ENCODE data around the gene GTF3C1.

The GTF3C1 gene

DNA sequence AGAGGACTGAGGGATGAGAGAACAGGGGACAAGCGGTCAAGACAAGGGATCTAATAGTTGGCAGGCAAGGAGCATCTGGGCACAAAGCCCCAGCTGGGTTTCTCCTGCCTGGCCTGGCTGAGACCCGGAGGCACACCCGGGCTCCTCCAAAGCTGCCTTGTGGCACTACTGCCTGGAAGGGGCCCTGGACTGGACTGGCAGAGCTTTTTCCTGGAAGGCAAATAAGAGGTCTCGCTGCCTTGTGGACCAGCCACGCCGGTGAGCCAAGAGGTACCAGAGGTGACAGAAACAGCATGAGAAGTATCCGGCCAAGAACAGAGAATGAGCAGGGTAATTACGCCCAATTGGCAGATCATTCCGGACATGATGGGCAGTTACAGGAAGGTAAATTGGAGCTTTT is 64.6 kb downstream of the GTF3C1 start:
- TF ChIP-seq, protein P1, sequence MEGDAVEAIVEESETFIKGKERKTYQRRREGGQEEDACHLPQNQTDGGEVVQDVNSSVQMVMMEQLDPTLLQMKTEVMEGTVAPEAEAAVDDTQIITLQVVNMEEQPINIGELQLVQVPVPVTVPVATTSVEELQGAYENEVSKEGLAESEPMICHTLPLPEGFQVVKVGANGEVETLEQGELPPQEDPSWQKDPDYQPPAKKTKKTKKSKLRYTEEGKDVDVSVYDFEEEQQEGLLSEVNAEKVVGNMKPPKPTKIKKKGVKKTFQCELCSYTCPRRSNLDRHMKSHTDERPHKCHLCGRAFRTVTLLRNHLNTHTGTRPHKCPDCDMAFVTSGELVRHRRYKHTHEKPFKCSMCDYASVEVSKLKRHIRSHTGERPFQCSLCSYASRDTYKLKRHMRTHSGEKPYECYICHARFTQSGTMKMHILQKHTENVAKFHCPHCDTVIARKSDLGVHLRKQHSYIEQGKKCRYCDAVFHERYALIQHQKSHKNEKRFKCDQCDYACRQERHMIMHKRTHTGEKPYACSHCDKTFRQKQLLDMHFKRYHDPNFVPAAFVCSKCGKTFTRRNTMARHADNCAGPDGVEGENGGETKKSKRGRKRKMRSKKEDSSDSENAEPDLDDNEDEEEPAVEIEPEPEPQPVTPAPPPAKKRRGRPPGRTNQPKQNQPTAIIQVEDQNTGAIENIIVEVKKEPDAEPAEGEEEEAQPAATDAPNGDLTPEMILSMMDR (IDR thresholded peaks at IDR 0.05; ENCODE audit: low read depth, low read length, missing control alignments), result no peak
- no peak for DNase-seq (ENCODE audit: extremely low read depth, low read depth)
- no peak overlapping the region for H3K4me3 ChIP-seq (replicated peaks; ENCODE audit: low read depth, low read length)

DNA sequence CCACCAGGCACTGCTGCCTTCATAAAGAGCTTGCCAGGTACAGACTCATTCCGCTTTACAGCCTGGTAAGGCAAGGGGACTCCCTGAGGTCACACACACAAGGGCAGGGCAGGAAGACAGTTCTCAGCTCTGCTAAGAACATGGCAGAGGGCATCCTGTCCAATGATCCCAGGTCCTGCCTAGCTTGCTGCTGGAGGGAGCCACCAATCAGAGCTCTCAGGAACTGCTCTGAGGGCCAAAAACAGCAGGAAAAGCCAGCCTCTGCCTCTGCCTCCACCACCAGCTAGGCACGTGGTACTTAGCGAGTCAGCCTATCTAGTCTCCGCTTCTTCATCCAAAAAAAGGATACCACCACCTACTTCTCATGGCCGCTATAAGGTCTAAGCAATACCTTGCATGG is 66.1 kb downstream of the GTF3C1 start:
- no peak overlapping the region for H3K4me3 ChIP-seq (replicated peaks; ENCODE audit: low read depth, low read length)
- no peak for DNase-seq (ENCODE audit: extremely low read depth, low read depth)
- TF ChIP-seq, protein P1 (IDR thresholded peaks at IDR 0.05; ENCODE audit: low read depth, low read length, missing control alignments), result no peak

DNA sequence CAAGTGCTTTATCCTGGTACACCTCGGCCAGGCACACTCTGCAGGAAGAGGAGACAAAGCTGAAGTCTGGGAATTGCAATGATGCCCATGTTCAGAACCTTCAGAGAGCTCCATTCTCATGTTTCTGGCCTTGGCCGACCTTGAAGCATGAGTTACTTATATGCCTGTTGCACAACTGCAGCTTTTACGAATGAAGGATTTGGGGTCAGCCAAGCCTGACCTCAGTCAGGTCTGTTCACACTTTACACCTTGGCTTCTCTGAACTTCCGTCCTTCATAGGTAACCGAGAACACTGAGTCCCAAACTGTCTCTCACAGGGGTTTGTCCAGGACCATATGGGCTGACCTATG is 66.7 kb downstream of the GTF3C1 start:
- H3K4me3 ChIP-seq (replicated peaks; ENCODE audit: low read depth, low read length), result no peak overlapping the region
- DNase-seq (ENCODE audit: extremely low read depth, low read depth), result no peak
- TF ChIP-seq, protein P1 (IDR thresholded peaks at IDR 0.05; ENCODE audit: low read depth, low read length, missing control alignments), result no peak

DNA sequence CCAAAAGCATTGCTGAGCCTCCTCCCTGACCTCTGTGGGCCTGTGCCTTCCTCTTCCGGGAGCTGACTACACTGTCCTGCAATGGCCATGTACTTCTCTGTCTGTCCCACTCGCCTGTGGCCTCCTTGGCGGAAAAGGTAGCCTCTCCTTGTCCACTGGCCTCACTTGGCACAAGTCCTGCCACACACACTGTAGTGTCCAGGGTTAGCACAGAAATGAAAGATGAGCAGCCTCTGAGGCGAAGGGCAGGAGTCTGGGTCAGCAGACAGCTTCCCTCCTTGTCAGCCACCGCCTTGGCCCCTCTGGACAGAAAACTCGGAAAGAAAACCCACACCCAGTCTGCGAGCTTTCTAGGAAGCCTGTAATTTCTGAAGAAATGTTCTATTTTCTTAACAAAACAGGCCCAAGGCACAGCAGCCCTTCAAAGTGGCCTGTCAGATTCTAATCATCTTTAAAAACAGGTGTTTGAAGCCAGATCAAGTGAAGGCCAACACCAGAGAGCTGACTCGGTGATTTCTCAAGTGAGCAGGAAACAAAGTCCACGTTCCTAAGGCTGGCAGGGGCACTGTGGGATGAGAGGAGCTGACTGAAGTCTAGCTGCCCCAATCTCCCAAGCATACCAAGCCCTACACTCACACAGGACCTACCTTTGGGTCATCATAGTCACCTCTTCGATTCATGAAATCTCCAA is 67.2 kb downstream of the GTF3C1 start:
- TF ChIP-seq, protein P1 (IDR thresholded peaks at IDR 0.05; ENCODE audit: low read depth, low read length, missing control alignments), result no peak
- no peak for DNase-seq (ENCODE audit: extremely low read depth, low read depth)
- no peak overlapping the region for H3K4me3 ChIP-seq (replicated peaks; ENCODE audit: low read depth, low read length)

DNA sequence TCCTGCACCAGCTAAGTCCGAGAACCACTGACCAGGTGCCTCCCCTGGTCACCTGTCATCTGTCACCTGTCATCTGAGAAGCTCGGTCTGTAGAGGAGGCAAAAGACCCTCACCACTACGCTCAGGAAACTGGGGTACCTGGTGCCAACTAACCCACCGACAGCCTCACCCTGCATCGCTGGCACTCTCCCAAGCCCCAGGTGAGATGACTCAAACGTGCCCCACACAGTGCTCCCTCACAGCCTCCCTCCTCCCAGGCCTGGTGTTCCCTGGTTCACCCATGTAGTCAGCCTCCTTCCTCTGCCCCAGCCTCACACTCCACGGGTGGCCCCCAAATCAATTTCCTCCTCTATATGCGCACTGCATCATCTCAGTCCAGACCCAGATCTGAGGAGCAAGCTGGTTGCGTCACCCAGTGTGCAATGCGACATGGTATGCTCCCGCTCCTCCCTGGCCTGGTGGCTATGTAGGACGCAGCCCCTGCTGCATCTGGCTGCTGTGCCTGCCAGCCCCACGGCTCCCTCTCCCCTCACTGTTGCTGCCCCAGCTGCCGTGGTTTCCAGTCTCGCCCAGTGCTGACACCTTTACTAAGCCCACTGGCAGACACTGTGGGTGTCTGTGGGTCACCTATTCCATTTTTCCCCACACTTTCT is 68.3 kb downstream of the GTF3C1 start:
- no peak overlapping the region for H3K4me3 ChIP-seq (replicated peaks; ENCODE audit: low read depth, low read length)
- TF ChIP-seq, protein P1 (IDR thresholded peaks at IDR 0.05; ENCODE audit: low read depth, low read length, missing control alignments), result no peak

DNA sequence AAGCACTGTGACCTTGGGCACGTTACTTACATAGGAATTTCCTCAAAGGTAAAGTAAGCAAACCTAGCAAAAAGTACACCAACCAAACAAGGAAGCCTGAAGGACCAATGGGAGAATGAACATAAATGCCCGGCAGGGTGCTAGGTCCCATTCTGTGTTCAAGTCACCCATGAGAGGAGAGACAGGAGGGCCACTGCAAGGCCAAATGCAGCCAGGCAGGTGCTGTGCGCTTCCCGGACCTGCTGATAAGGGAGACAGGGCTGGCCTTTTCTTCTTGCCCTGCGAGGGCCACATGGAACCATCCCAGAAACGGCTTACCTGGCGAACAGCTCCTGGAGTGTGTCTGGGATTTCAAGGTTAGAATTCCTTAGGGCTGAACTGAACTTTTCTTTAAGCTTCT is 69.0 kb downstream of the GTF3C1 start:
- DNase-seq (ENCODE audit: extremely low read depth, low read depth), result no peak
- TF ChIP-seq, protein P1 (IDR thresholded peaks at IDR 0.05; ENCODE audit: low read depth, low read length, missing control alignments), result no peak
- H3K4me3 ChIP-seq (replicated peaks; ENCODE audit: low read depth, low read length), result no peak overlapping the region

More for the DNA sequence above, 68.3 kb downstream of the GTF3C1 start:
- DNase-seq (ENCODE audit: extremely low read depth, low read depth), result no peak

Data from HFF-Myc (cell line).